Mammary epithelial cell (primary cell): ENCODE results near the gene CDKAL1.

Experiments used
- CTCF ChIP-seq, 2 donors: IDR thresholded peaks in 1 of 2; conservative IDR thresholded peaks in 1 of 2; 2 replicates each; pipeline ENCODE4 v1.5.1; 2011 to 2012; ENCODE audit warnings: inconsistent platforms in 2 of 2, low read length in 2 of 2, mild to moderate bottlenecking in 2 of 2, control low read depth in 1 of 2, low read depth in 1 of 2; ENCODE audit not compliant: insufficient read depth in 1 of 2; ENCODE audit errors: extremely low read depth in 1 of 2
- EZH2 ChIP-seq: IDR thresholded peaks from 2 replicates; pipeline ENCODE4 v1.6.1; 2012; ENCODE audit warnings: low read length, inconsistent platforms, borderline replicate concordance

DNA sequence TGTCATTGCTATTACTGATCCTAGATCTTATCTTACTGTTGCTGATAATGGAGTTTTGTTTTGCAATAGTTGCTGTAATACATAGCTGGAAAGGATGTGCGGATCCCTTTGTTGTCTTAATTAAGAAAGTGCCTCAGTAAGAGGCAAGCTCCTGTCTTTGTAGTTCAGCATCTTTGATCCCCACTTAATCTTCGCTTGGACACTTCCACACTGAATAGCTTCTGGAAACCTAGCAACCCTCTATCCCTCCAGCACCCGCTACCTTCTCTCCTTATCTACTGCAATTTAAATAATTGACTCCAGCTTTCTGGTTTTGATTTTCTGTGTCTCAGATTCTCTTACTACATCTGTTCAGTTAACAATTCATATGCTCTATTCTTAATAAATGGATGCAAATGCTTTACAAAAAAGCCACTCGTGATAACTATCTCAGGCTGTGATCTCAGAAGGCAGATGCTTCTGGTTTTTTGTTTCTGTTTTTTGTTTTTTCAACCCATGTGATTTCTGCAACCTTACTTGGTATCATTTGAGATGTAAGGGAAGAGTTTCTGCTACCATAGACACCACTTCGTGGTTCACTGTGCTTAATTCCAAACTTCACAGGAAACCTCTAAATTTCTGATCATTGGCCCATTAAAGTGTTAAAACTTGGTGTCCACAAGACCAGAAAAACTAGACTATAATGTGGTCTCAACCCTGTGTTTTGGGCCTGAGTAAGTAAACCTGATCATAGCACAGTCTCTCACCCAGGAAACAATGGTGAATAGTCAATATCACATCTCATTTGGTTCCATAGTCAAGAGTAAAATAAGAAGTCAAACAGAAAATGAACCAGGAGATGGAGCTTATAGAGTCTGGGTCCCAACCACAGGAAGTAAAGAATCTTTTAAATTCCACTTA, 707.2 kb downstream of the CDKAL1 start:
- TF ChIP-seq CTCF (conservative IDR thresholded peaks at IDR 0.05 in 1 of 2, IDR thresholded peaks at IDR 0.05 in 1 of 2; ENCODE audit: extremely low read depth in 1 of 2, insufficient read depth in 1 of 2, low read depth in 1 of 2, low read length in 2 of 2), result no peak
- no peak for TF ChIP-seq EZH2
